HepG2 (cell line): Measurements from ENCODE around the gene IQCE. TPM values are rescaled to one million over a fixed set of nuclear protein-coding genes. Genes with fewer than 3 reads are reported as not detected.
A peak's percentile ranks its signal among the peaks of the same experiment; 100 is the strongest.

ENCODE experiments used
- ELF4 ChIP-seq: sonication (generic); formaldehyde crosslinking; IDR thresholded peaks from 2 replicates; pipeline ENCODE4 v1.5.0; 2020; ENCODE audit warnings: missing genetic modification reagents, mild to moderate bottlenecking, moderate library complexity, borderline replicate concordance
- FOSL1 ChIP-seq: sonication (generic); formaldehyde crosslinking; IDR thresholded peaks from 2 replicates; pipeline ENCODE4 v1.9.0; 2021; ENCODE audit warnings: missing genetic modification reagents, borderline replicate concordance
- HOXA3 ChIP-seq: sonication (generic); formaldehyde crosslinking; IDR thresholded peaks from 2 replicates; pipeline ENCODE4 v1.5.0; 2020; ENCODE audit warnings: missing genetic modification reagents
- JDP2 ChIP-seq: sonication (generic); formaldehyde crosslinking; IDR thresholded peaks from 2 replicates; pipeline ENCODE4 v1.8.1; 2022; ENCODE audit warnings: missing genetic modification reagents, borderline replicate concordance
- KDM2A ChIP-seq: sonication (generic); formaldehyde crosslinking; IDR thresholded peaks from 2 replicates; pipeline ENCODE4 v1.4.0; 2020; ENCODE audit warnings: low read depth, missing genetic modification reagents, borderline replicate concordance
- MEIS1 ChIP-seq: sonication (generic); formaldehyde crosslinking; IDR thresholded peaks from 2 replicates; pipeline ENCODE4 v1.9.0; 2021; ENCODE audit warnings: mild to moderate bottlenecking, missing genetic modification reagents, moderate library complexity, borderline replicate concordance
- POLR2G ChIP-seq: fragments of 200-400 bp; formaldehyde crosslinking; IDR thresholded peaks from 2 replicates; pipeline ENCODE4 v1.6.1; 2018; ENCODE audit warnings: mild to moderate bottlenecking, low read depth, low read length, moderate library complexity
- STAT5B ChIP-seq: sonication (generic); formaldehyde crosslinking; IDR thresholded peaks from 2 replicates; pipeline ENCODE4 v1.4.0; 2020; ENCODE audit warnings: missing genetic modification reagents
- TOE1 ChIP-seq: sonication (generic); formaldehyde crosslinking; IDR thresholded peaks from 2 replicates; pipeline ENCODE4 v1.4.0; 2020; ENCODE audit warnings: mild to moderate bottlenecking, missing genetic modification reagents
- ZFP36 ChIP-seq: fragments of 150-350 bp; IDR thresholded peaks from 2 replicates; pipeline ENCODE4 v1.6.1; 2018; ENCODE audit warnings: borderline replicate concordance, low read length, low read depth; ENCODE audit not compliant: partially characterized antibody
- ZNF30 ChIP-seq: sonication (generic); formaldehyde crosslinking; IDR thresholded peaks from 2 replicates; pipeline ENCODE4 v1.5.0; 2020; ENCODE audit warnings: mild to moderate bottlenecking, missing genetic modification reagents
- ZNF333 ChIP-seq: sonication (generic); formaldehyde crosslinking; IDR thresholded peaks from 2 replicates; pipeline ENCODE4 v1.4.0; 2020; ENCODE audit warnings: mild to moderate bottlenecking, missing genetic modification reagents, borderline replicate concordance
- polyA plus RNA-seq, 8 experiments: library from polyadenylated mRNA; depleted of rRNA in 3 of 8; stranded (reverse) in 7 of 8; unstranded in 1 of 8; fragments of >200 nt; fragmentation: Illumina TruSeq in 4 of 8; extraction: Trizol in 4 of 8; gene quantifications; 2 replicates each; pipeline versions ENCODE4 v1.2.1 to v1.2.3, GENCODE V29; 2011 to 2016; ENCODE audit warnings: low read depth in 4 of 8, missing spikeins in 1 of 8, mixed read lengths in 1 of 8; ENCODE audit not compliant: insufficient read depth in 1 of 8
- total RNA-seq, 5 experiments: library from RNA; depleted of rRNA; stranded (reverse); fragments of >200 nt; fragmentation: Illumina TruSeq; extraction: Trizol; gene quantifications; 2 replicates each; pipeline ENCODE4 v1.2.3, GENCODE V29; 2016; ENCODE audit warnings: low read depth in 1 of 5
- TF ChIP-seq, protein P1 (sequence below): IDR thresholded peaks from 2 replicates; pipeline ENCODE4 v1.6.1; 2016; ENCODE audit warnings: missing genetic modification reagents, missing compliant biosample characterization
- TF ChIP-seq, protein P2 (sequence below): sonication (generic); formaldehyde crosslinking; conservative IDR thresholded peaks from 2 replicates; pipeline ENCODE4 v1.8.0; 2022; ENCODE audit warnings: missing genetic modification reagents
- TF ChIP-seq, protein P3 (sequence below): sonication (generic); formaldehyde crosslinking; IDR thresholded peaks from 2 replicates; pipeline ENCODE4 v1.4.0; 2020; ENCODE audit warnings: missing genetic modification reagents
- TF ChIP-seq, protein P4 (sequence below): IDR thresholded peaks from 2 replicates; pipeline ENCODE4 v1.6.1; 2016; ENCODE audit warnings: control low read depth
- TF ChIP-seq, protein P5 (sequence below): sonication (generic); formaldehyde crosslinking; IDR thresholded peaks from 2 replicates; pipeline ENCODE4 v1.5.1; 2020; ENCODE audit warnings: mild to moderate bottlenecking, missing genetic modification reagents
- TF ChIP-seq, protein P6 (sequence below): sonication (generic); formaldehyde crosslinking; IDR thresholded peaks from 2 replicates; pipeline ENCODE4 v1.4.0; 2020; ENCODE audit warnings: missing genetic modification reagents, mild to moderate bottlenecking, borderline replicate concordance

Gene IQCE
- total and polyA plus RNA-seq, 2 of the 13 experiments (the other 11 are each of a cell fraction or from before 2014, with no cell fraction given), result 1.5 to 2.5 TPM

DNA sequence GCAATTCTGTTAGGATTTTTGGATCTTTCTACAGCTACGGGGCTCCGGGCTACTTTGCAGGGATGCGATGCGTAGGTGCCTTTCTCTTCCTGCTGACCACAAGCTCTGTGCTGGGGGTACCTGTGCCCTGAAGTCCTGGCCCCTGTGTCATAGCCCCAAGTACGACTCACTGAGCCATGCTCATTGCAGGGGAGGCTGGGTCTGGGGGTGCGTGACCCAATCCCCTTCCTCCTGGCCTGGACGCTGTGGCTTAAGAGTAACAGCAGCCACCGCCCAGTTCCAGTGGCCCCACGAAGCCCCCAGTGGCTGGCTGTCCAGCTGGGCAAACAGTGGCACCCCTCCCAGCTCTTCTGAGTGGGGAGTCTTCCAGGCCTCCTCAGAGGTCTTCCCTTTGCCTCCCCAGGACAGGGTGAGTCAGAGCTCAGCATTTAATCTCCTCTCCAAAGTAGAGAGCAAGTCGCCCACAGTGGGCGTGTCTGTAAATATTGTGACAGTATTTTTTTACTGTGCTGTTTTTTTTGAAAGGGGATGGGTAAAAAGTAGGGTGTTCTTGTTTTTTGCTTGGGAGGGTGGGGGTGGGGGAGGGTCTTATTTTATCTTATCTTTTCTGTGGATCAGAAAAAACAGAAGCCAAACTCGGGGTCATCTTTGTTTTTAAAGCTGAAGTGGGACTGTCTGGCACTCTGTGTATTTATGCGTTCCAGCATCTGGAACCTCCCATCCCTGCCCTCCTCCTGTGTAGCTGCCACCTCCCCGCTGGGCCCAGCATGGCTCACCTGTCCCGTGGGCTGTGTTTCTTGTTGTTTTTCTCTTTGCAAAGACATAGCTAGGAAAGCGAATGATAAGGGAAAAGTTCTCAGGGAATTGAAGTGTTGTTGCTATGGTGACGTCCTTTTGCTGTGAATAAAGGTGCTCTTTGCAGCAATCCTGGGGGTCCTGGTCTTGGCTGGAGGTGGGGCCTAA, 31.0 kb upstream of the IQCE start (continued):
- TF ChIP-seq MEIS1 (CRISPR knock-in tag) (no peak), FOSL1 (CRISPR knock-in tag) (peak; percentile 41; the same call in 1 of the 2 replicates), POLR2G (no peak), ELF4 (CRISPR knock-in tag) (no peak), ZFP36 (no peak), ZNF333 (CRISPR knock-in tag) (no peak), STAT5B (CRISPR knock-in tag) (no peak), JDP2 (CRISPR knock-in tag) (no peak), HOXA3 (CRISPR knock-in tag) (no peak), ZNF30 (no peak), TOE1 (CRISPR knock-in tag) (no peak), KDM2A (CRISPR knock-in tag) (0 out of 2 replicates have a peak, but pooled peaks have one; percentile 5)
- TF ChIP-seq, protein P1, sequence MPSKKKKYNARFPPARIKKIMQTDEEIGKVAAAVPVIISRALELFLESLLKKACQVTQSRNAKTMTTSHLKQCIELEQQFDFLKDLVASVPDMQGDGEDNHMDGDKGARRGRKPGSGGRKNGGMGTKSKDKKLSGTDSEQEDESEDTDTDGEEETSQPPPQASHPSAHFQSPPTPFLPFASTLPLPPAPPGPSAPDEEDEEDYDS (CRISPR knock-in tag), result 0 out of 2 replicates have a peak, but pooled peaks have one; percentile 14
- TF ChIP-seq, protein P2, sequence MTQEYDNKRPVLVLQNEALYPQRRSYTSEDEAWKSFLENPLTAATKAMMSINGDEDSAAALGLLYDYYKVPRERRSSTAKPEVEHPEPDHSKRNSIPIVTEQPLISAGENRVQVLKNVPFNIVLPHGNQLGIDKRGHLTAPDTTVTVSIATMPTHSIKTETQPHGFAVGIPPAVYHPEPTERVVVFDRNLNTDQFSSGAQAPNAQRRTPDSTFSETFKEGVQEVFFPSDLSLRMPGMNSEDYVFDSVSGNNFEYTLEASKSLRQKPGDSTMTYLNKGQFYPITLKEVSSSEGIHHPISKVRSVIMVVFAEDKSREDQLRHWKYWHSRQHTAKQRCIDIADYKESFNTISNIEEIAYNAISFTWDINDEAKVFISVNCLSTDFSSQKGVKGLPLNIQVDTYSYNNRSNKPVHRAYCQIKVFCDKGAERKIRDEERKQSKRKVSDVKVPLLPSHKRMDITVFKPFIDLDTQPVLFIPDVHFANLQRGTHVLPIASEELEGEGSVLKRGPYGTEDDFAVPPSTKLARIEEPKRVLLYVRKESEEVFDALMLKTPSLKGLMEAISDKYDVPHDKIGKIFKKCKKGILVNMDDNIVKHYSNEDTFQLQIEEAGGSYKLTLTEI (CRISPR knock-in tag), result no peak
- TF ChIP-seq, protein P3, sequence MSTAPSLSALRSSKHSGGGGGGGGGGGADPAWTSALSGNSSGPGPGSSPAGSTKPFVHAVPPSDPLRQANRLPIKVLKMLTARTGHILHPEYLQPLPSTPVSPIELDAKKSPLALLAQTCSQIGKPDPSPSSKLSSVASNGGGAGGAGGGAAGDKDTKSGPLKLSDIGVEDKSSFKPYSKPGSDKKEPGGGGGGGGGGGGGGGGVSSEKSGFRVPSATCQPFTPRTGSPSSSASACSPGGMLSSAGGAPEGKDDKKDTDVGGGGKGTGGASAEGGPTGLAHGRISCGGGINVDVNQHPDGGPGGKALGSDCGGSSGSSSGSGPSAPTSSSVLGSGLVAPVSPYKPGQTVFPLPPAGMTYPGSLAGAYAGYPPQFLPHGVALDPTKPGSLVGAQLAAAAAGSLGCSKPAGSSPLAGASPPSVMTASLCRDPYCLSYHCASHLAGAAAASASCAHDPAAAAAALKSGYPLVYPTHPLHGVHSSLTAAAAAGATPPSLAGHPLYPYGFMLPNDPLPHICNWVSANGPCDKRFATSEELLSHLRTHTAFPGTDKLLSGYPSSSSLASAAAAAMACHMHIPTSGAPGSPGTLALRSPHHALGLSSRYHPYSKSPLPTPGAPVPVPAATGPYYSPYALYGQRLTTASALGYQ, result no peak
- TF ChIP-seq, protein P4, sequence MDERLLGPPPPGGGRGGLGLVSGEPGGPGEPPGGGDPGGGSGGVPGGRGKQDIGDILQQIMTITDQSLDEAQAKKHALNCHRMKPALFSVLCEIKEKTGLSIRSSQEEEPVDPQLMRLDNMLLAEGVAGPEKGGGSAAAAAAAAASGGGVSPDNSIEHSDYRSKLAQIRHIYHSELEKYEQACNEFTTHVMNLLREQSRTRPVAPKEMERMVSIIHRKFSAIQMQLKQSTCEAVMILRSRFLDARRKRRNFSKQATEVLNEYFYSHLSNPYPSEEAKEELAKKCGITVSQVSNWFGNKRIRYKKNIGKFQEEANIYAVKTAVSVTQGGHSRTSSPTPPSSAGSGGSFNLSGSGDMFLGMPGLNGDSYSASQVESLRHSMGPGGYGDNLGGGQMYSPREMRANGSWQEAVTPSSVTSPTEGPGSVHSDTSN (CRISPR knock-in tag), result no peak
- TF ChIP-seq, protein P5, sequence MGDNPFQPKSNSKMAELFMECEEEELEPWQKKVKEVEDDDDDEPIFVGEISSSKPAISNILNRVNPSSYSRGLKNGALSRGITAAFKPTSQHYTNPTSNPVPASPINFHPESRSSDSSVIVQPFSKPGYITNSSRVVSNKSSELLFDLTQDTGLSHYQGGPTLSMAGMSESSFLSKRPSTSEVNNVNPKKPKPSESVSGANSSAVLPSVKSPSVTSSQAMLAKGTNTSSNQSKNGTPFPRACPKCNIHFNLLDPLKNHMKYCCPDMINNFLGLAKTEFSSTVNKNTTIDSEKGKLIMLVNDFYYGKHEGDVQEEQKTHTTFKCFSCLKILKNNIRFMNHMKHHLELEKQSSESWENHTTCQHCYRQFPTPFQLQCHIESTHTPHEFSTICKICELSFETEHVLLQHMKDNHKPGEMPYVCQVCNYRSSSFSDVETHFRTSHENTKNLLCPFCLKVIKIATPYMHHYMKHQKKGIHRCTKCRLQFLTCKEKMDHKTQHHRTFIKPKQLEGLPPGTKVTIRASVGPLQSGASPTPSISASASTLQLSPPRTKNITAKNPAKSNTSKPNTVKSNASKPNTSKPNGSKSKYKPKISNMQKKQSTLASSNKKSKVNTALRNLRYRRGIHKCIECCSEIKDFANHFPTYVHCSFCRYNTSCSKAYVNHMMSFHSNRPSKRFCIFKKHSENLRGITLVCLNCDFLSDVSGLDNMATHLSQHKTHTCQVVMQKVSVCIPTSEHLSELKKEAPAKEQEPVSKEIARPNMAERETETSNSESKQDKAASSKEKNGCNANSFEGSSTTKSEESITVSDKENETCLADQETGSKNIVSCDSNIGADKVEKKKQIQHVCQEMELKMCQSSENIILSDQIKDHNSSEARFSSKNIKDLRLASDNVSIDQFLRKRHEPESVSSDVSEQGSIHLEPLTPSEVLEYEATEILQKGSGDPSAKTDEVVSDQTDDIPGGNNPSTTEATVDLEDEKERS (CRISPR knock-in tag), result no peak
- TF ChIP-seq, protein P6, sequence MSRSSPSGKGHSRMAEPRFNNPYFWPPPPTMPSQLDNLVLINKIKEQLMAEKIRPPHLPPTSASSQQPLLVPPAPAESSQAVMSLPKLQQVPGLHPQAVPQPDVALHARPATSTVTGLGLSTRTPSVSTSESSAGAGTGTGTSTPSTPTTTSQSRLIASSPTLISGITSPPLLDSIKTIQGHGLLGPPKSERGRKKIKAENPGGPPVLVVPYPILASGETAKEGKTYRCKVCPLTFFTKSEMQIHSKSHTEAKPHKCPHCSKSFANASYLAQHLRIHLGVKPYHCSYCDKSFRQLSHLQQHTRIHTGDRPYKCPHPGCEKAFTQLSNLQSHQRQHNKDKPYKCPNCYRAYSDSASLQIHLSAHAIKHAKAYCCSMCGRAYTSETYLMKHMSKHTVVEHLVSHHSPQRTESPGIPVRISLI (CRISPR knock-in tag), result peak; percentile 59; the same call in 1 of the 2 replicates
